HCT116 (cell line): ENCODE results near the gene IGF2R.

Source experiments
- EZH2 ChIP-seq: fragments of 200-600 bp; sonication (generic); IDR thresholded peaks from 2 replicates; pipeline ENCODE4 v1.6.1; 2017; ENCODE audit warnings: antibody characterized with exemption, mixed run types
- FOSL1 ChIP-seq: IDR thresholded peaks from 2 replicates; pipeline ENCODE4 v1.6.1; 2012; ENCODE audit warnings: low read depth
- JUND ChIP-seq: IDR thresholded peaks from 2 replicates; pipeline ENCODE4 v1.6.1; 2012
- POLR2A ChIP-seq: IDR thresholded peaks from 2 replicates; pipeline ENCODE4 v1.7.0; 2011; ENCODE audit warnings: borderline replicate concordance; ENCODE audit not compliant: insufficient read depth, insufficient read length; ENCODE audit errors: extremely low read depth
- POLR2AphosphoS5 ChIP-seq: IDR thresholded peaks from 2 replicates; pipeline ENCODE4 v1.6.1; 2011; ENCODE audit warnings: mild to moderate bottlenecking, low read depth, low read length, moderate library complexity
- YY1 ChIP-seq: IDR thresholded peaks from 2 replicates; pipeline ENCODE4 v1.6.1; 2011; ENCODE audit warnings: low read length, low read depth, moderate library complexity, mild to moderate bottlenecking; ENCODE audit not compliant: insufficient replicate concordance; ENCODE audit errors: extremely low read depth
- TF ChIP-seq, protein P1 (sequence below), 3 experiments: fragments of 200-600 bp in 1 of 3; sonication (generic) in 1 of 3; IDR thresholded peaks in 2 of 3; conservative IDR thresholded peaks in 1 of 3; 2 replicates each; pipeline ENCODE4 v1.5.1; 2012 to 2017; ENCODE audit warnings: low read depth in 2 of 3, low read length in 2 of 3, antibody characterized with exemption in 1 of 3, borderline replicate concordance in 1 of 3, control low read depth in 1 of 3, mild to moderate bottlenecking in 1 of 3, mixed read lengths in 1 of 3, mixed run types in 1 of 3, moderate library complexity in 1 of 3; ENCODE audit not compliant: insufficient read depth in 1 of 3

DNA sequence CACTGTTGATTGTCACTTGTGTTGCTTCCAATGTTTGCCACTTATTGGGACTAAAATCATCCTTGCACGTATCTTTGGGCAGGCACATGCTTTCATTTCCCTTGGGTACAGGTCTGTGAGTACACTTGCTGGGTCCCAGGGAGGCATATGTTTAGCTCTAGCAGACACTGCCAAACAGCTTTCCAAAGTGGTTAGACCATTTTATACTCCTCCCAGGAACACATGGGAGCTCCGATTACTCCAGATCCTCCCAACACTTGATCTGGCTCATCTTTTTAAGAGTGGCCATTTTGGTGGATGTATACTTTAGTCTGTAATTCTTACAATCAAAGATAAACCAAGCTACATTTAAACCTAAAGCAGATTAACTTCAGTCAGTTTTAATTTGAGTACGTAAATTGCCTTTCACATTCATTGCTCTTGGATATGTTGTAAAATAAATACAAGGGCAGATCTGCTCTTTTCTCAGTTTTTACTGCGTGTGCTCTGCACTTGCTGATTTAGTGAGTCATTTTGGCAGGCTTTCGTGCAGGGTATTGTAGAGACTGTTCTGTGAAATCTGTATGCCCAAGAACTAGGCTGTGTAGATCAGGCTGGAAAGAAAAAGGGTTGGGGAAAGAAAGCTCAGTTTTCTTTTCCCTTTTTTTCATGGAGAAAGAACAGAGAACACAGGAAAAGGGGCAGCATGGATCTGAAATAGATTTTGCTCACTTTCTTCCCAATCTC is 172.3 kb downstream of the IGF2R start:
- TF ChIP-seq, protein P1, sequence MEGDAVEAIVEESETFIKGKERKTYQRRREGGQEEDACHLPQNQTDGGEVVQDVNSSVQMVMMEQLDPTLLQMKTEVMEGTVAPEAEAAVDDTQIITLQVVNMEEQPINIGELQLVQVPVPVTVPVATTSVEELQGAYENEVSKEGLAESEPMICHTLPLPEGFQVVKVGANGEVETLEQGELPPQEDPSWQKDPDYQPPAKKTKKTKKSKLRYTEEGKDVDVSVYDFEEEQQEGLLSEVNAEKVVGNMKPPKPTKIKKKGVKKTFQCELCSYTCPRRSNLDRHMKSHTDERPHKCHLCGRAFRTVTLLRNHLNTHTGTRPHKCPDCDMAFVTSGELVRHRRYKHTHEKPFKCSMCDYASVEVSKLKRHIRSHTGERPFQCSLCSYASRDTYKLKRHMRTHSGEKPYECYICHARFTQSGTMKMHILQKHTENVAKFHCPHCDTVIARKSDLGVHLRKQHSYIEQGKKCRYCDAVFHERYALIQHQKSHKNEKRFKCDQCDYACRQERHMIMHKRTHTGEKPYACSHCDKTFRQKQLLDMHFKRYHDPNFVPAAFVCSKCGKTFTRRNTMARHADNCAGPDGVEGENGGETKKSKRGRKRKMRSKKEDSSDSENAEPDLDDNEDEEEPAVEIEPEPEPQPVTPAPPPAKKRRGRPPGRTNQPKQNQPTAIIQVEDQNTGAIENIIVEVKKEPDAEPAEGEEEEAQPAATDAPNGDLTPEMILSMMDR (IDR thresholded peaks at IDR 0.05 in 2 of 3, conservative IDR thresholded peaks at IDR 0.05 in 1 of 3; ENCODE audit: borderline replicate concordance in 1 of 3, insufficient read depth in 1 of 3, low read depth in 2 of 3, low read length in 2 of 3), result no peak
- TF ChIP-seq FOSL1 (no peak), POLR2A (no peak), JUND (no peak), POLR2AphosphoS5 (no peak), EZH2 (no peak), YY1 (no peak)
